Measurements from ENCODE around the gene MBD3L2.

Gene MBD3L2

GRCh38 chr19:7072541-7072940 lies 23.4 kb downstream of the MBD3L2 start:
- no peak for DNase-seq (ENCODE audit: low spot score)
- TF ChIP-seq CTCF (IDR thresholded peaks at IDR 0.05; ENCODE audit: extremely low read depth, missing control alignments): no peak

- no peak for TF ChIP-seq CTCF (IDR thresholded peaks at IDR 0.05; ENCODE audit: extremely low read depth, missing control alignments)
- no peak for DNase-seq (ENCODE audit: low spot score)
Observed at GRCh38 chr19:7074705-7075282, 25.7 kb downstream of the MBD3L2 start.

- DNase-seq (ENCODE audit: low spot score): no peak
- no peak for TF ChIP-seq CTCF (IDR thresholded peaks at IDR 0.05; ENCODE audit: extremely low read depth, missing control alignments)
Observed at GRCh38 chr19:7076151-7076550, 27.0 kb downstream of the MBD3L2 start.

- DNase-seq (ENCODE audit: low spot score): no peak
Observed at GRCh38 chr19:7078008-7078407, 28.9 kb downstream of the MBD3L2 start.

GRCh38 chr19:7083076-7083956 lies 34.2 kb downstream of the MBD3L2 start:
- DNase-seq (ENCODE audit: low spot score): no peak

More at GRCh38 chr19:7078008-7078407, 28.9 kb downstream of the MBD3L2 start:
- TF ChIP-seq CTCF (IDR thresholded peaks at IDR 0.05; ENCODE audit: extremely low read depth, missing control alignments): no peak

GRCh38 chr19:7088999-7089398 lies 39.9 kb downstream of the MBD3L2 start:
- no peak for DNase-seq (ENCODE audit: low spot score)
- no peak for TF ChIP-seq CTCF (IDR thresholded peaks at IDR 0.05; ENCODE audit: extremely low read depth, missing control alignments)

More at GRCh38 chr19:7083076-7083956, 34.2 kb downstream of the MBD3L2 start:
- TF ChIP-seq CTCF (IDR thresholded peaks at IDR 0.05; ENCODE audit: extremely low read depth, missing control alignments): no peak

GRCh38 chr19:7098096-7098495 lies 49.0 kb downstream of the MBD3L2 start:
- DNase-seq (ENCODE audit: low spot score): no peak
- TF ChIP-seq CTCF (IDR thresholded peaks at IDR 0.05; ENCODE audit: extremely low read depth, missing control alignments): no peak

All from GM20000 (cell line).